HG02840 (cell line): Measurements from ENCODE around the gene KCNJ12.
"Not testable (repeated sequence)": the region's sequence is repeated elsewhere in the genome, so short reads cannot be mapped to it uniquely, and the experiment has no call there.

ENCODE experiments used
- ATAC-seq: cut with Tn5 transposase; IDR thresholded peaks from one replicate; pipeline ENCODE4 v1.9.1; 2021; ENCODE audit warnings: mild to moderate bottlenecking, moderate library complexity, moderate number of reproducible peaks; ENCODE audit not compliant: unreplicated experiment, low FRiP score

KCNJ12 gene

DNA sequence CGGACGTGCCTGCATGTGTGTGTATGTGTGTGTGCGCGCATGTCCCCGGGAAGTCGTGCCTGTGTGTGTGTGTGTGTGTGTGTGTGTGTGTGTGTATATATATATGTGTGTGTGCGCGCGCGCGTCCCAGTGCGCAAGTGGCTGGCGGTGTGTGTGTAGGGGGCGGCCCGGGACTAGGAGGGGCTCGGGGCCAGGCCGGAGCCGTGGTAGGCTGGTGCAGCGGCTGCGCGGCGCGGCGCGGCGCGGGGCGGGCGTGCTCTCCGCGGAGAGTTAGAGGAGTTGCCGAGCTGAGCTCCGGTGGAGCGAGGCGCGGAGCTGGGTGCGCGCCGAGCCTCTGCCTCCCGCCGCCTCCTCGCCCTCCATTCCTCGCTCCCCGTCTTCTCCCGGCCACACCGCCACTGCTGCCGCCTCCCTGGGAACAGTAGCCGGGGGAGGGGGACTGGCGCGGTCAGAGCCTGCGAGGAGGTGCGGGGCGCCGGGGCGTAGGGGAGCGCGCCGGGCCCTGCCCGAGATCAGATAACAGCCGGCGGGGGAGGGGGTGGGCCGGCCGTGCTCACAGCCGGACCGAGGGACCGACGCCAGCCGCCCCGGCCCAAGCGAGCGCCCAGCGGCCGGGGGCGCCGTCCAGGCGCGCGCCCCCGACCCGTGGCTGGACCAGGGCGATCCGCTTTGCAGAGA is at the start of gene KCNJ12:
Gene KCNJ12, plus strand, starts transcription at position 277 of the 678 bp plus-strand sequence. CDS start 38,986 bp downstream, outside the sequence.
- ATAC-seq, result no peak

DNA sequence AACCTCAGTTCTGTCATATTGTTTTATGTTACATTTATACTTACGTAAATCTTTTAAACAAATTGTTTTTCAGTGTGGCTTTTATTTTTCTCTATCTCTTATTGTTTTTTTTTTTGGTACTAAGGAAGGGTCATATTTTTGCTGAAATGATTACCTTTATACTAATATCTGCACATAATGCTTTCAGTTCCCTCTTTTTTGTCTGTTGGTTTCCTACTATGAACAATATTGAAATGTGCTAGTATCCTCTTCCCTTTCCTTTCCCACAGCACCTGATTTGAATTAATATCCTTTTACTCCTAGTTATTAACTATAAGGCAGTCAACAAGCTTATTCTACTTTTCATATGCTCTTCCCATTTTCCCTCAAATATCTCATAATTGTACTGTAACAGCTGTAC is 48.2 kb upstream of the KCNJ12 start:
- ATAC-seq, result not testable (repeated sequence)

DNA sequence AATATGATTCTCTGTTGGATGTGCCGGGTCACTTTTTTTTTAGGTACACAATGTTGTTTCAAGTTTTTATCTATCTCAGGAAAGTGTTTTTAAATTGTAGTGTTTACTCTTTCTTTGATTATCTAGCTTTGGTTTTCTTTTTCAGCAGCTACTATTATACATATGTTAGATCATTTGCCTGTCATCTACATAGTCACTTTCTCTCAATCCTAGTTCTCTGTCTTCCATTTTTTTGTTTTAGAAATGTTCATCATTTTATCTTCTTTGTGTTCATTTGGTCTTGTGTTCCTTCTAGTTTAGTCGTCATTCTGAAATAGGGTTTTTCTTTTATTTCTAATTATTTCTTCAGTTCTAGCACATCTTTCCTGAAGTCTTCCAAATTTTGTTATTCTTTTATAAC is 47.4 kb upstream of the KCNJ12 start:
- not testable (repeated sequence) for ATAC-seq

DNA sequence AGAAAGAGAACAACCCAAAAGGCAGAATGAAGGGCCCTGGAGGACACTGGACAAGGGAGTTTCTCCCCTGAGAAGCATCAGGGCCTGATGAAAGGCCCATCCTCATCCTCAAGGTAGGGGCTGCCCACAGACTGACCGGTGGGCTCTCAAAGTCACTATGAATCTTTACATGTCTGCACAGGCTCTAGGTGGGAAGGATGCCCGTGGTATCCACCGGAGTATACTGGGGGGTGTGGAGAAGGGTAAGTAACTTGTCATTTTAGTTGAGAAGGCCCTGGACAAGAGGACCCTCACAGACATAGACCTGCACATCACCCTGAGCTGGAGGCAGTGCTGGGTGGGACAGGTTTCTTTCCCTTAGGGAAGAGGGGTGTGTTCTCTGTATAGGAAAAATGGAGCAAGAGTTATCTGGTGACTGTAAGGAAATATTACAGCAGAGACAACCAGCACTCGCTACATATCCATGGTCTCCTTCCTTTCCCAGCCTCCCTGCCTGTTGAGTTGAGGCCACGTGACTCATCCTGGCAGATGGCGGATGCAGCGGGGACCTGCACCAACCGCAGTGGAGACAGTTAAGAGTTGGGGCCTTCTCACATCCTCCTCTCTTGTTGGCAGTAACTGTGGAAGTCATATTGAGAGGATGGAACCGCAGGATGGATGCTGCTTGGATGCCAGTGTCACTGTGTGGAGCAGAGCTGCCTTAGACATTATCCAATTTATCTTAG is 45.6 kb upstream of the KCNJ12 start:
- no peak for ATAC-seq

DNA sequence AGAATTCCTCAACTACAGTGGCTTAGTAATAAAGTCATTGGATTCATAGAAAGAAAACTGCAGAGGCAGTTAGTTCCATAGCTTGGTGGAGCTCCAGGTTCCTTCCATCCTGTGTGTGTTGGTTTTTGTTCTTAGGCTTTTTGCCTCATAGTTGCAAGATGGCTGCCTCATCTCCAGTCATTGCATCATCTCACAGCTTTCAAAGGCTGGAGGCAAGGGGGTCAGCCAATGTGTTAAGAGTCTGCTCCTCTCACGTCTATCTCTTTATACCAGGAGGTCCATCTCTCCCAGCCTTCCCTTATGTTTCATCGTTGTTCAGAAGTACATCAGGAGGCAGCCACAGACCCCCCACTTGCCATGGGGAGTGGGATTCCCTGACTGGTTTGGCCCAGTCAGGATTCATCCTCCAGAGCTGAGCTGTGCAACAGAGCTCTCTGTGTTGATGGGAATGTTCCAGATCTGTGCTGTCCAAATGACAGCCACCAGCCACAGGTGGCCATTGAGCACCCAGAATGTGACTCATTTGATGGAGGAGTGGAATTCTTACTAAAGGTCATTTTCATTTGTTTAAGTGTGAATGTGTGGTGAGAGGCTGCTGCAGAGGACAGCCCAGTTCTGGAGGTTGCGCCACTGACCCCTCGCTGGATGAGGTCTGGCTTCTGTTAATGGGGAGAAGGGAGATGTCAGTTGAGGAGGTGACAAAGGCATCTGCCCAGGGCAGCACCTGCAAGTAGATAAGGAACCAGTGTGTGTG is 39.4 kb upstream of the KCNJ12 start:
- not testable (repeated sequence) for ATAC-seq

DNA sequence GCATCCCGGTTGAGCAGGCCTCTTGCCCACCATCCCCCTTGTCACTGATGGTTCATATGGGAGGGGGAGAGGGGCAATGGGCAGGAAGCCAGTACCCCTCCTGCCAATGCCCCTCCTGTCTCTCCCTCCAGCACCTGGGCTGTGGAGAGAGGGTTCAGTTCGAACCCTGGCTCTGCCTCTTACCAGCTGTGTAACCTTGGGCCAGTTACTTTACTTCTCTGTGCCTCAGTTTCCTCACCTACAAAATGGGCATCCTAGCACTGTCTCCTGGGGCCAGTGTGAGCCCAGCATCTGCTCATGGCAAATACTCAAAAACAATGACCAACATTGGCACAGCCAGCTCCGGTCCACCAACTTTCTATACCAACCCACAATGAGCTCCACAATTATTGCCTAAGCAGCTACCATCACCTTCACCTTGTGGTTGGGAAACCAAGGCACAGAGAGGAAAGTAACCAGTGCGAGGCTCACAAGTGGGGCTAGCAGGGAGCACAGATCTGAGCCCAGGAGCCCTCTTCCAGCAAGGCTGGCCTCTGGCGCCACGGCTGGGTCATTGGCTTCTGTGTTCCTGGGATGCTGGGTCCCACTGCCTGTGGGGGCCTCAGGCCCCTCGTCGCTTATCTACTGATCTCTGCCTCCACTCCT is 38.1 kb upstream of the KCNJ12 start:
- ATAC-seq, result not testable (repeated sequence)

DNA sequence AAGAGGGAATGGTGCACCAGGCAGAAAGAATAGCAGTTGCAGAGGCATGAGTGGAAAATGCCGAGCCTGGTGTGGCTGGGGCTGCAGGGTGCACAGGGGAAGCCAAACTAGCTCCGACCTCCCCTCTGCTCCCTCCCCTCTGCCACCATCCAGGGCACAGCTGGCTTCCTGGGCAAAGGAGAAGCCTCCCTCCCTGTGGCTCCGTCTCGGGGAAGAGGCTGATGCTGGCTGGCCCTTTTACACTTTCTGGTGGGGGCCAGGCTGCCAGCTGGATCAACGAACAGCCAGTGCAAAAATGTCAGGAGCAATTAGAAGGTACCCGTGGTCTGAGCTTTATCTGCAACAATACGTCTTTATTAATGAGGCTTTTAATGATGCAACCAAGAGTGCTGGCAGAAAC is 37.1 kb upstream of the KCNJ12 start:
- no peak for ATAC-seq

DNA sequence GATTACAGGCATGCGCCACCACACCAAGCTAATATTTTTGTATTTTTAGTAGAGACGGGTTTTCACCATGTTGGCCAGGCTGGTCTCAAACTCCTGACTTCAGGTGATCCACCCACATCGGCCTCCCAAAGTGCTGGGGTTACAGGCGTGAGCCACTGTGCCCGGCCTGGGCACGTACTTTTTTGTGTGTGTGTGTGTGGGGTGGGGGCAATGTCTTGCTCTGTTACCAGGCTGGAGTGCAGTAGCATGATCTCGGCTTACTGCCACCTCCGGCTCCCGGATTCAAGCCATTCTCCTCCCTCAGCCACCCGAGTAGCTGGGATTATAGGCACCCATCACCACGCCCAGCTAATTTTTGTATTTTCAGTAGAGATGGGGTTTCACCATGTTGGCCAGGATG is 36.6 kb upstream of the KCNJ12 start:
- not testable (repeated sequence) for ATAC-seq

DNA sequence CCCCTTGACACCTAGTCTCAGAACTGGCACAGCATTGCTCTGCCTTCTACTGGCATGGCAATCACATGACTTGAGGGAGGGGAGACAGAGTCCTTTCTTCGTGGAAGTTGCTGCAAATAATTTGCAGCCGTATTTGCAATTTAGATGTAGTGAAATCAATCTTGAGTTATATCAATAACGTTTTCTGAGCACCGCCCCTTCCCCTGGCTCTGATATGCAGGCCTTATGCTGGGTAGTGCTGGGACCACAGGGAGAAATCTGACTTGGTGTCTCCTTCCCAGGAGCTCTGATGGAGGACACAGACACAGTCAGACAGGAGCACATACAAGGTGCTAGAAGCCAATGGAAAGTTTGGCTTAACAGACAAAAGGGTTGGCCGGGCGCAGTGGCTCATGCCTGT is 35.8 kb upstream of the KCNJ12 start:
- not testable (repeated sequence) for ATAC-seq

DNA sequence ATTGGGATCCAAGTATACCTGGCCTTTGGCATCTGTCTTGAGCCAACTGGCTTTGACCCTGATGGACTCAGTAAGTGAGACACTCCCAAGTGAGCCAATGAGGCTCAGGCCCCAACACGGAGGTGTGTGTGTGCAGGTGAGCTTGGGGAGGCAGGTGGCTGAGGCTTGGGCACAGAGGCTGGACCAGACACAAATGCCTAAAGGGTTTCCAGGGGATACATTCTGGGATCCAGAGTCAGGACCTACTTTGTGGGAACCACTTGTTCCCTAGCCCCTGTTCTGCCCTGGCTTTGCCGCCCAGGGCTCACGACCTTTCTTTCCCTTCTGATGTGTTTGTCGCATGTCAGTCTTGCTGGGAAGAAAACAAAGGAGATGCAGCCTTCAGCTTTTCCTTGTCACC is 34.9 kb upstream of the KCNJ12 start:
- ATAC-seq, result not testable (repeated sequence)

DNA sequence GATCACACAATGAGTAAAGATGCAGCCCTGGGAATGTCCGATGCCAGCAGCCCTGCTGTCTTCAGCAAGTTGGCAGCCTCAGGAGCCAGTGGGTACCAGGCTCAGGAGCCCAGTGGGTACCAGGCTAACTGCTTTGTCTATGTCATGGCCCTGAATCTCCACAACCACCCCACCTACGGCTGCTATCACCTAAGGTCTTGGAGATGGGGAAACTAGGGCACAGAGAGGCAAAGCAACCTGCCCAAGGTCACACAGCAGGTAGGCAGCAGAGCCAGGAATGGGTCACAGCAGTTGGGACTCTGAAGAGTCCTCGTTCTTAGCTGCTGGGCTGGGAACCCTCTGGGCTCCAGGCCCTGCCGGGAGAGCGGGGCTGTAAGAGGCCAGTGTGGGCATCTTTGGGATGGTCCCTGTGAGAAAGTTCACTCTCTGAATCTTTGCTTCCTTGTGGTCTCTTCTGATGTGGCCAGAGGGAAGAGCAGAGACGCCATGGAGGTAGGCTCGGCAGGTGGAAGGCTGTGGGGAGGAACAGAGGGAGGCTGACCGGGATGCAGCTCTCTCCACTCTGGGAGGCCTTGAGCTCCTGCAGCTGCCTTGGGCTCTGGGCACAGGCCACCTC is 34.1 kb upstream of the KCNJ12 start:
- ATAC-seq, result not testable (repeated sequence)

DNA sequence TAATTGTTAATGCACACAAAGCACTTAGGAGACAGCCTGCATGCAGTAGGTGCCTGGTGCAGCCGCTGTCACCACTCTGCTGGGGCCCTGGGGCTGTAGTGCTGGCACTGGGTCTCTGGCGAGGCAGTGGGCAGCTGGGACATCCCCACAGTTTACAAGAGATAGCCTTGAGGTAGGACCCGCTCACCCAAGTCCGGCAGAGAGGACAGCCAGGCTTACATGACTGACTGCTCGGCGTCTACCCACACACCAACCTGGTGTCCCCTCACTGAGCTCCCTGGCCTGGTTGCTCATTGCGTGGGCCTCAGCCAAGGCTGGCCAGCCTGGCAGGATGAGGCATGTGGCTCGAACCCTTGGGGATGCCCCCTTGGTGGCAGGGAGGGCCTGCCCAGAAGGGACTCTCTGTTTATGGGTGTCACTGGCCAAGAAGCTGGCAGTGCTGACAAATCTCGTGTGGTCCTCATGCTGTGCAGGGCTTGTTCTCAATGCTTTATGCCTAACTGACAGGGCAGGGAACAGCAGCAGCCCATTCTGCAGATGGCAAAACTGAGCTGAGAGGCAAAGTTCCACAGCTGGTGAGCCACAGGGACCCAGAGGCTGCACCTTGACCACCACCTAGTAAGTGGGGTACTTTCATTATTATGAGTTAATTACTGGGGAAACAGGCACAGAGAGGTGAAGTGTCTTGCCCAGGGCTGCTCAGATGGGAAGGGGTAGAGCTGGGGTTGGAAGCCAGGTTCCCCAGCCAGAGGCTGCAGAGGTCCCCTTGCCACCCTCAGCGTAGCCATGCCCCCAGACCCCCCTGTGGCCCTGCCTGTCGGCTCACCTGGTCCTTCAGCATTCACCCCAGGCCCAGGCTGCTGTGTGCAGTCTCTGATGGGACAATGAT is 32.9 kb upstream of the KCNJ12 start:
- not testable (repeated sequence) for ATAC-seq

DNA sequence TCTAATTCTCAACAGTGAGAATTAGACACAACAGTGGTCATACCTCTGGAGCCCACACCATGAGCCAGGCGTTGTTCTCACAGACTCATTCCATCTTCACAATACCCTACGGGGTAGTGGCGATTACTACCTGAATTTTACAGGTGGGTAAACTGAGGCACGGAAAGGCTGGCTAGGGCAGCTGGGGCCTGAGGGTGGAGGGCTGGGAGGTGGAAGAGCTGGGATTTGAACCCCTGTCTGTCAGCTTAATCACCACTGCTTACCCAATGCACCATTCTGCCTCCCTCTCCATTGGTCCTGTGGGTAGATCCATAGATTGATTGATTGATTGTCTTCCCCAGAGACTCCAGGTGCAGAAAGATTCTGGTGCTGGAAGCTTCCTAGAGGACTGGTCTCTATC is 31.4 kb upstream of the KCNJ12 start:
- not testable (repeated sequence) for ATAC-seq

DNA sequence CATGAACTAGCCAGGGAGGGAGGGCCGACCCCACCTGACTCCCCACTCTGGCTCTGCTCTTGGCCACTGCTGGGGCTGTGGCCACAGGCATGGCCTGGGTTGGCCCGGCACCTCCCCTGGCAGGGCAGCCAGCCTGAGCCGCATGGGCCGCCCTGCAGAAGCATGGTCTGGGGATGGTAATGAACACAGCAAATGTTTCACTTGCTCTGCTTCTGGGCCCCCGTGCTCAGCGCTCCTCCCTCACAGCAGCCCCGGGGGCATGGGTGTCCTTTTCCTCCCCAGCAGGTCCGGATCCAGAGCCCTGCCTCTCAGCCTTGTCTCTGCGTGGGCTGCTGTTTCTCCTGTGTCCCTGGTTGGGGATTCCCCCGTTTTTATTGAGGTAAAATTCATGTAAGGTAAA is 30.9 kb upstream of the KCNJ12 start:
- no peak for ATAC-seq

DNA sequence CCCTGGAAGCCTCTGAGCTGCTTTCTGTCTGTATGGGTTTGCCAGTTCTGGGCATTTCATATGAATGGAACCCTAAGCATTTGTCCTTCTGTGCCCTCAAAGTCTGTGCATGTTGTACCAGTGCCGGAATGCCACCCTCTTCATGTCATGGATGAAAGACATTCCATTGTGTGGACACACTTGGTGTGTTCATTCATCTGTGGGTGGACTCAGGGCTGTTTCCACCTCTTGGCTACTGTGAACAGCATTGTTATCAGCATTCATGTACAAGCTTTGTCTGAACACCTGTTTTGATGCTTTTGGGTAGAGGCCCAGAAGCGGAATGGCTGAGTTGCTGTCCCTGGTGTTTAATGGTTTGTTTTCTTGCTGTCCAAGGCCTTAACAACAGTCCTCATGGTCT is 30.1 kb upstream of the KCNJ12 start:
- not testable (repeated sequence) for ATAC-seq

DNA sequence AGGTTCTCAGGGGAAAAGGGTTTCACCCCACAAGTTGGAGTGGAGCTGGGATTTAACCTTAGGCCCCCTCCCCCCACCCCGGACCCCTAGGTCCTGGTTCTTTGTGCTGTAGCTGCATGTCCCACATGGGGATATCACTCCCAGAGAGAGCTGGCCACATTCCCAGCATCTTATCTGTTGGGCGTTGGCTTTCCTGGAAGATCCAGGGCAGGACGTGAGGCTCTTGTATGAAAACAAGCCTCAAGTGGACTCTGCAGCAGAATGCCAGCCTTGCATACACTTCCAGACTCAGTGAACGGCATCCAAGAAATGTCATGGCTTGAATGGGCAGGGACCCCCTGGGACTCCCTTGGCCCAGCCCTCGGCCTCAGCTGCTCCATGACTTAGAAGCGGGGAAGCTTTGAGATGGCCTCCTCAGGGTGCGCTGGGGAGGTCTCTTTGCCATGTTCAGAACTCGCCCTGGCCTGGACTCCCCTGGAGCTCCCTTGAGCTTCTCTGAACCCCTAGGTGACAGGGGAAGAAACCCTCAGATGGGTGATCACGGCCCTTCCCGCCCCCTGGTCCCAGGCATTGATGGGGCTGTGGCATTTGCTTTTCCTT is 29.4 kb upstream of the KCNJ12 start:
- not testable (repeated sequence) for ATAC-seq

DNA sequence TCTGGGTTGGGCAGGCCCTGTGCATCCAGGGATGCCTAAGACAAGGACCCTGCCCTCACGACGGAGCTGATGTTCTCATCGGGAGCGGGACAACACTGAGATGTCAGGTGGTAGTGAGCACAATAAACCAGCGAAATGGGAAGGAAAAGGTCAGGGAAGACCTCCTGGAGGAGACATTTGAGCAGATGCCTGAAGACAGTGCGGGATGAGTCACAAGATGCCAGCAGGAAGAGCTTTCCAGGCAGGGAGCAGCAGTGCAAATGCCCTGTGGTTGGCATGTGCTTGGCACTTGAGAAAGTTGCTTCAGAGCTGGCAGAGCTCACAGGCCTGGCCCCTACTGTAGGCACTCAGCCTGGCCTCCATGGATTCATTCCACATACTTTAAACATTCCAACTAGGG is 28.5 kb upstream of the KCNJ12 start:
- not testable (repeated sequence) for ATAC-seq

DNA sequence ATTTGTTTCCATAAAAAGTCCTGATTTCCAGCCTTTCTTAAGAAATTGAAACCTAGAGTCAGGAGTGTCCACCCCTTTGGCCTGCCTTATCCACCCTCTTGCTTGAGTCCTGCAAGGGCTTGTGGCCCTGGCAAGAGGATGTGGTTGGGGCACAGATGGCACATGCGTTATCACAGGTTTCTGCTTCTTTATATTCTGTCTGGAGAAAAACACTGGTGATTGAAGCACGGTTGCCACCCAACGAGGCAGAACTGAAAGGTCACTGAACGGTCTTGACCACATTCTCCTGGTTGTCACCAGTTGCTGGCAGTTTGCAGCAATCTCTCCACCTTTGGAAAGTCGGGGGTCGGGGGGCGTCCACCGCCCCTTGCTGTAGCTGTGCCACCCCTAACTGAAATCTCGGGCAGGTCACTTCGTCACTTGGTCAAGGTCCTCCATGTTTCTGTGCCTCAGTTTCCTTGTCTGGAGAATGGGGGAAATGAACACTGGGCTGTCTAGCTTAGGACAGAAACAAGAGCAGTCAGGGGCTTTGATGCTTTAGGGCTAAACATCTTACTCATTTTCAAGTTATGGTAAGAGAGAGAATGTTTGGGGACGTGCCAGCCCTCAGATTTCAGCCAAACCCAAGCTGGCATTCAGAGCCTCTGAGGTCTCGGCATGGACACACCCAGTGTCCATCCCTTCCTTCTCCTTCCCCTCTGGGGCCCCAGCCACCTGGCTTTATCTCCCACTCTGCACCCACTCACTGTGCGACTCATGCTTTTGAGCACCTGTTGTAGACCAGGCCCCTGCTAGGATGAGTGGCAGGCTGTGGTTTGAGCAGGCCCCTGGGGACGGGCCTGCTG is 27.9 kb upstream of the KCNJ12 start:
- ATAC-seq, result peak; percentile 61
